Gastroesophageal sphincter (tissue), 3 donors: Measurements from ENCODE around the gene ARHGEF4.

Experiments
- CTCF ChIP-seq, 4 experiments: fragments of 200-600 bp in 2 of 4; fragments of 450-650 bp in 2 of 4; sonication (generic) in 1 of 4; IDR thresholded peaks; one replicate each; pipeline ENCODE4 v1.5.1; 2017 to 2019; ENCODE audit warnings: antibody characterized with exemption in 4 of 4, mild to moderate bottlenecking in 2 of 4, moderate library complexity in 2 of 4
- POLR2A ChIP-seq, 2 donors: fragments of 450-650 bp; IDR thresholded peaks; one replicate each; pipeline ENCODE4 v1.6.1; 2017; ENCODE audit warnings: antibody characterized with exemption in 2 of 2, mild to moderate bottlenecking in 2 of 2, moderate library complexity in 1 of 2

- no peak for TF ChIP-seq CTCF (IDR thresholded peaks at IDR 0.05)
- no peak for TF ChIP-seq POLR2A (IDR thresholded peaks at IDR 0.05)
These were observed at the start of gene ARHGEF4 for GRCh38 chr2:130836501-130837174.
